ENCODE measurements around the gene SH3RF2. TPM values are rescaled to one million over a fixed set of nuclear protein-coding genes. Genes with fewer than 3 reads are reported as not detected.
"Not testable (repeated sequence)": the region's sequence is repeated elsewhere in the genome, so short reads cannot be mapped to it uniquely, and the experiment has no call there.

The SH3RF2 gene
- total RNA-seq, 2 donors from 2014 or later, result 41.2 to 272 TPM

- Histone ChIP-seq H3K4me1 (peaks cover 0 to 8% of the 10 kb centered on the region in 2 donors), H3K27ac (no peak within 1 kb of the TSS), H3K9me3 (no peaks in the 10 kb centered on the region), H3K27me3 (no peaks in the 10 kb centered on the region), H3K4me3 (no peak within 1 kb of the TSS), H3K36me3 (no peaks in the 10 kb centered on the region)
- DNase-seq (ENCODE audit: low spot score), result no peak
- TF ChIP-seq CTCF (IDR thresholded peaks at IDR 0.05), result no peak
Measured at GRCh38 chr5:146105477-146105876, 169.1 kb downstream of the SH3RF2 start, which contains the start of gene PLAC8L1. TSS of gene PLAC8L1 (minus strand) at chr5:146105577. CDS start at chr5:146104311, 1,266 bp downstream.

- no peak for DNase-seq (ENCODE audit: low spot score)
- no peak for TF ChIP-seq CTCF (IDR thresholded peaks at IDR 0.05)
- no peaks in the 10 kb centered on the region for H3K9me3 ChIP-seq
- peaks cover 4% of the 10 kb centered on the region for H3K36me3 ChIP-seq
- no peaks in the 10 kb centered on the region for H3K27me3 ChIP-seq
- H3K27ac ChIP-seq, result no peak overlapping the region
- no peak overlapping the region for H3K4me3 ChIP-seq
- H3K4me1 ChIP-seq, result peaks cover 0 to 8% of the 10 kb centered on the region in 2 donors
Measured at GRCh38 chr5:146107901-146108300, 171.5 kb downstream of the SH3RF2 start.

GRCh38 chr5:146108870-146109269, 172.5 kb downstream of the SH3RF2 start:
- DNase-seq (ENCODE audit: low spot score); H3K9me3 ChIP-seq; H3K27me3 ChIP-seq; H3K4me3 ChIP-seq; H3K4me1 ChIP-seq; H3K27ac ChIP-seq: not testable (repeated sequence)
- H3K36me3 ChIP-seq, result peaks cover 14% of the 10 kb centered on the region

GRCh38 chr5:146109379-146109778, 173.0 kb downstream of the SH3RF2 start:
- peaks cover 18% of the 10 kb centered on the region for H3K36me3 ChIP-seq
- H3K4me1 ChIP-seq, result peaks cover 0 to 1% of the 10 kb centered on the region in 2 donors
- no peak overlapping the region for H3K27ac ChIP-seq
- H3K27me3 ChIP-seq, result no peaks in the 10 kb centered on the region
- TF ChIP-seq CTCF (IDR thresholded peaks at IDR 0.05), result no peak
- H3K4me3 ChIP-seq, result no peak overlapping the region
- no peak for DNase-seq (ENCODE audit: low spot score)
- H3K9me3 ChIP-seq, result no peaks in the 10 kb centered on the region

GRCh38 chr5:146111409-146111808, 175.0 kb downstream of the SH3RF2 start:
- DNase-seq (ENCODE audit: low spot score), result no peak
- H3K27ac ChIP-seq, result no peak overlapping the region
- peaks cover 0 to under 1% of the 10 kb centered on the region in 2 donors for H3K4me1 ChIP-seq
- peaks cover 19% of the 10 kb centered on the region for H3K36me3 ChIP-seq
- no peaks in the 10 kb centered on the region for H3K27me3 ChIP-seq
- H3K9me3 ChIP-seq, result no peaks in the 10 kb centered on the region
- no peak for TF ChIP-seq CTCF (IDR thresholded peaks at IDR 0.05)
- no peak overlapping the region for H3K4me3 ChIP-seq

- no peak for TF ChIP-seq CTCF (IDR thresholded peaks at IDR 0.05)
- H3K36me3 ChIP-seq, result peaks cover 19% of the 10 kb centered on the region
- no peak for DNase-seq (ENCODE audit: low spot score)
- H3K9me3 ChIP-seq, result no peaks in the 10 kb centered on the region
- no peaks in the 10 kb centered on the region for H3K27me3 ChIP-seq
- H3K27ac ChIP-seq, result no peak overlapping the region
- no peak overlapping the region for H3K4me3 ChIP-seq
- peaks cover 0 to 5% of the 10 kb centered on the region in 2 donors for H3K4me1 ChIP-seq
Measured at GRCh38 chr5:146112476-146112875, 176.1 kb downstream of the SH3RF2 start.

Other genes with a start within 250 kb of the SH3RF2 start
- 10 to 100 TPM; 13.9 to 37.6 TPM for gene PRELID2, start 101.2 kb upstream of the SH3RF2 start, total RNA-seq
- gene GRXCR2, start 63.6 kb upstream of the SH3RF2 start, total RNA-seq, result 1 to 10 TPM in 1 of 2 donors, under 1 TPM in 1; 0.24 to 1.0 TPM
- not detected for gene PLAC8L1, start 169.0 kb downstream of the SH3RF2 start, total RNA-seq
- gene LARS1, start 246.1 kb downstream of the SH3RF2 start, total RNA-seq, result 10 to 100 TPM; 50.5 to 53.0 TPM

All from right atrium auricular region (tissue), 2 donors.